Measurements from ENCODE around the gene LUC7L.
"Not testable (repeated sequence)": the region's sequence is repeated elsewhere in the genome, so short reads cannot be mapped to it uniquely, and the experiment has no call there.

GRCh38 chr16:163139-163538, 66.1 kb downstream of the LUC7L start:
- TF ChIP-seq, protein P1, sequence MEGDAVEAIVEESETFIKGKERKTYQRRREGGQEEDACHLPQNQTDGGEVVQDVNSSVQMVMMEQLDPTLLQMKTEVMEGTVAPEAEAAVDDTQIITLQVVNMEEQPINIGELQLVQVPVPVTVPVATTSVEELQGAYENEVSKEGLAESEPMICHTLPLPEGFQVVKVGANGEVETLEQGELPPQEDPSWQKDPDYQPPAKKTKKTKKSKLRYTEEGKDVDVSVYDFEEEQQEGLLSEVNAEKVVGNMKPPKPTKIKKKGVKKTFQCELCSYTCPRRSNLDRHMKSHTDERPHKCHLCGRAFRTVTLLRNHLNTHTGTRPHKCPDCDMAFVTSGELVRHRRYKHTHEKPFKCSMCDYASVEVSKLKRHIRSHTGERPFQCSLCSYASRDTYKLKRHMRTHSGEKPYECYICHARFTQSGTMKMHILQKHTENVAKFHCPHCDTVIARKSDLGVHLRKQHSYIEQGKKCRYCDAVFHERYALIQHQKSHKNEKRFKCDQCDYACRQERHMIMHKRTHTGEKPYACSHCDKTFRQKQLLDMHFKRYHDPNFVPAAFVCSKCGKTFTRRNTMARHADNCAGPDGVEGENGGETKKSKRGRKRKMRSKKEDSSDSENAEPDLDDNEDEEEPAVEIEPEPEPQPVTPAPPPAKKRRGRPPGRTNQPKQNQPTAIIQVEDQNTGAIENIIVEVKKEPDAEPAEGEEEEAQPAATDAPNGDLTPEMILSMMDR (IDR thresholded peaks at IDR 0.05; ENCODE audit: insufficient read depth, low read depth, low read length) = not testable (repeated sequence)
- not testable (repeated sequence) for TF ChIP-seq EZH2 (IDR thresholded peaks at IDR 0.05; ENCODE audit: insufficient read depth, low read length)
